Measurements from ENCODE around the gene ULK2.

DNA sequence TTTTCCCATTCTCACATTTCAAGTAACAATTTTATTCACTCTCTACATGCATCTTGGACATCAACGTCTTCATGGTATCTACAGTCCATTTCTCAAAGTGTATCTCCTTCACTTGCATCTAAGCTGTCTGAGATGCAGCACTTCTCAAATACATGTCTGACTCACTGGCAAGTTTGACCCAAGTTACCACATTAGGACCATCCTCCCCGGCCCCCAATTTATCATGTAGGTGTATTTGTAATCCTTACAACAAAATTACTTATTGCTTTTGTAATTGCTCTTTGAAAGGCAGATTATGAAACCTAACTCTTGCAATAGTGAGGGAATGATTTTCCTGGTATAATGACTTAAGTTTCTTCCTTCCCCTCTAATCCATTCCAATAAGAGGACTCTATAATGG lies 28.9 kb upstream of the ULK2 start:
- TF ChIP-seq TCF12 (IDR thresholded peaks at IDR 0.05; ENCODE audit: low read depth) (no peak), CEBPB (IDR thresholded peaks at IDR 0.05) (no peak), RAD21 (IDR thresholded peaks at IDR 0.05; ENCODE audit: low read depth) (no peak), TAF1 (IDR thresholded peaks at IDR 0.05; ENCODE audit: low read depth) (no peak), EP300 (IDR thresholded peaks at IDR 0.05; ENCODE audit: borderline replicate concordance) (no peak), CREB1 (IDR thresholded peaks at IDR 0.05; ENCODE audit: low read depth) (no peak), MAX (IDR thresholded peaks at IDR 0.05) (no peak), REST (IDR thresholded peaks at IDR 0.05; ENCODE audit: low read depth) (no peak), TEAD4 (IDR thresholded peaks at IDR 0.05) (no peak), USF1 (IDR thresholded peaks at IDR 0.05) (no peak), YY1 (IDR thresholded peaks at IDR 0.05; ENCODE audit: low read depth) (no peak)

Measured in Ishikawa (cell line).